SK-N-SH treated with all-trans-retinoic acid at 6 μM for 48 hours (cell line): ENCODE measurements around the gene AGR2.

Experiments used
- RARB ChIP-seq: fragments of 250-450 bp; sonication (Bioruptor Pico); IDR thresholded peaks from 2 replicates; pipeline ENCODE4 v1.8.0; 2021; ENCODE audit warnings: mild to moderate bottlenecking, moderate library complexity
- ZFP3 ChIP-seq: fragments of 250-450 bp; sonication (Bioruptor Pico); IDR thresholded peaks from 2 replicates; pipeline ENCODE4 v1.5.0; 2020; ENCODE audit warnings: mild to moderate bottlenecking, moderate library complexity

DNA sequence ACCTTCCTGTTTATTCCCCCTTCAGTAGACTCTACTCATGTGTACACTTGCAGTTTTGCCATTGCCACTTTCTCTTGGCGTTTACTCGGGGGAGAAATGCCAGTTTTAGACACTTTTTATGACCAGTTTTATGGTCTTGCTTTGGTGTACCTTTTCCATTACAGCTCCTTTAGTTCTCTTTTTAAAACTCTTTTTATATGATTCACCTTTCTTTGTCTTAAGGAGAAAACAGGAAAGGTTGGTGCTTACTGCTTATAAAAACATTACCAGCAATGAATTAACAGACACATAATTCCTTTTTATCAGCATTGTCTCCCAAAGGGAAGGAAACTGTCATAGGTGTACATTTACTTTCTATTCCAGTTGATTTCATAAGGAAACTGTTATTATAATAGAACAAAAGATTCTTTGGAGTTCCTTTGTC lies 39.4 kb downstream of the AGR2 start:
- no peak for TF ChIP-seq ZFP3
- TF ChIP-seq RARB (CRISPR knock-in tag): no peak
